ENCODE data around the gene TXLNG. TPM values are rescaled to one million over a fixed set of nuclear protein-coding genes. Genes with fewer than 3 reads are reported as not detected.

TXLNG gene
- total RNA-seq, 2 experiments from 2014 or later: 17.2 to 17.5 TPM

DNA sequence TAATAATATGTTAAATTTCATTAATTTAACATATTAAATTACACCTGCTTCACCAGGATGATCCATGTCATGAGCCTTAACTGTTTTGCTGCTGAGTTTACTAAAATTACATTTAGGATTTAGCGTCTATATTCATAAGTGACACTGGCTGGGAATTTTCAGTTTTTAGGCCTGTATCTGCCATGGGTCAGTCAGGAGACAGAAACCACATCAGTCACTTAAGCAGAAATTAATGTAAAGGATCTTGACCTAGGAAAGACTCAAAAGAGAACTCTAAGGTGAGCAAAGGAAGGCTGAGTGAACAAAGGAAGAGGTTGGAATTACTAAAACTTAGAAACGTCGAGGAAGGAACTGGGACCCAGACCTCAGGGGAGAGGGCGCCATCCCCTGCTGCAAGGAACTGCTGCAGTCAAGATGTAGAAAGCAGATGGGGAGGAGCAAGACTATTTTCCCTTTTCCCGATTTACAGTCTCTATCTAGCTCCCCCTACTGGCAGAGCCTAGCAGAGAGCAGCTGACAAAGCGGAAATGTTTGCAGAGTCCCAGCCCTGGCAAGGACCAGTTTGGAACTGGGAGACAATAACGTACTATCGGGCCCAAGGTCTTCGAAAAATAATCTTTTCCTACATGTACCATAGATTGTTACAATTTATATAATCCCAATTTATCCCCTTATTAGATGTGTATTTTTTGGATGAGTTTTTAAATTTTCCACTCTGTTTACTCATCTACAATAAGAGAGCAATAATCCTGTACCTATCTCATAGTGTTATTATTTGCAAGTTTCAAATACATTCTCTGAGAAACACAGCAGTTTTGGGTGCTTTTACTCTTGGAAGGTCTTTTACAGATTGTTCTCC, 106.5 kb downstream of the TXLNG start:
- Mint-ChIP-seq H3K9me3 (no peaks in the 10 kb centered on the region), H3K27me3 (no peaks in the 10 kb centered on the region), H3K4me1 (ENCODE audit: low read depth) (peaks cover 14% of the 10 kb centered on the region), H3K36me3 (ENCODE audit: low read depth) (no peaks in the 10 kb centered on the region), H3K27ac (no peak overlapping the region), H3K4me3 (no peak overlapping the region)
- DNase-seq (peak in 13 of 14 experiments; percentile 17 to 79 (median 36)), ATAC-seq (ENCODE audit: poor library complexity) (peak; percentile 48)
- Histone ChIP-seq H3K9me3 (ENCODE audit: control insufficient read depth in 1 of 2, insufficient read depth in 1 of 2, low read length in 2 of 2) (no peaks in the 10 kb centered on the region), H3K36me3 (ENCODE audit: insufficient read depth, low read length) (no peaks in the 10 kb centered on the region), H3K4me3 (ENCODE audit: low read length) (no peak overlapping the region), H3K27me3 (ENCODE audit: control insufficient read depth in 1 of 2, insufficient read depth in 2 of 2, low read length in 2 of 2) (no peaks in the 10 kb centered on the region), H3K4me1 (ENCODE audit: insufficient read depth, low read length) (peaks cover 10% of the 10 kb centered on the region), H3K27ac (ENCODE audit: low read depth in 1 of 2, low read length in 2 of 2) (no peak overlapping the region)
- intact Hi-C loops (cut with DNase I, micrococcal nuclease): no loop called here
- POLR2A ChIA-PET: no interaction called here
- TF ChIP-seq, protein P1, sequence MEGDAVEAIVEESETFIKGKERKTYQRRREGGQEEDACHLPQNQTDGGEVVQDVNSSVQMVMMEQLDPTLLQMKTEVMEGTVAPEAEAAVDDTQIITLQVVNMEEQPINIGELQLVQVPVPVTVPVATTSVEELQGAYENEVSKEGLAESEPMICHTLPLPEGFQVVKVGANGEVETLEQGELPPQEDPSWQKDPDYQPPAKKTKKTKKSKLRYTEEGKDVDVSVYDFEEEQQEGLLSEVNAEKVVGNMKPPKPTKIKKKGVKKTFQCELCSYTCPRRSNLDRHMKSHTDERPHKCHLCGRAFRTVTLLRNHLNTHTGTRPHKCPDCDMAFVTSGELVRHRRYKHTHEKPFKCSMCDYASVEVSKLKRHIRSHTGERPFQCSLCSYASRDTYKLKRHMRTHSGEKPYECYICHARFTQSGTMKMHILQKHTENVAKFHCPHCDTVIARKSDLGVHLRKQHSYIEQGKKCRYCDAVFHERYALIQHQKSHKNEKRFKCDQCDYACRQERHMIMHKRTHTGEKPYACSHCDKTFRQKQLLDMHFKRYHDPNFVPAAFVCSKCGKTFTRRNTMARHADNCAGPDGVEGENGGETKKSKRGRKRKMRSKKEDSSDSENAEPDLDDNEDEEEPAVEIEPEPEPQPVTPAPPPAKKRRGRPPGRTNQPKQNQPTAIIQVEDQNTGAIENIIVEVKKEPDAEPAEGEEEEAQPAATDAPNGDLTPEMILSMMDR (IDR thresholded peaks at IDR 0.05): peak; percentile 73
- CTCF ChIA-PET: interaction anchor here (0.5 to 2.5 kb wide), 10 partner anchors 10 to 1030 kb away, joined by 3 to 28 read pairs (median 3); partner anchors contain the start of gene RBBP7

Other genes starting within 250 kb of the TXLNG start
- gene S100G, start 136.3 kb upstream of the TXLNG start, total RNA-seq: not detected
- gene CTPS2, start 73.8 kb upstream of the TXLNG start, total RNA-seq: 1 to 10 TPM; 3.8 to 4.6 TPM
- gene SYAP1, start 66.9 kb upstream of the TXLNG start, total RNA-seq: 10 to 100 TPM; 60.2 to 65.2 TPM
- 100 to 1,000 TPM; 104 to 110 TPM for gene RBBP7, start 83.9 kb downstream of the TXLNG start, total RNA-seq
- gene REPS2, start 160.2 kb downstream of the TXLNG start, total RNA-seq: under 1 TPM; 0.53 to 0.60 TPM